Activated CD8-positive, alpha-beta memory T cell treated with anti-CD3 and anti-CD28 coated beads for 24 hours (primary cell): ENCODE measurements around the gene MAML1.
"Not testable (repeated sequence)": the region's sequence is repeated elsewhere in the genome, so short reads cannot be mapped to it uniquely, and the experiment has no call there.

ENCODE experiments used
- DNase-seq: peaks from one replicate; pipeline ENCODE4 v3.0.0-alpha.2; 2020

The MAML1 gene

GRCh38 chr5:179732412-179732917 is at the start of gene MAML1:
TSS of gene MAML1 (plus strand) at chr5:179732822. CDS start at chr5:179733113, 291 bp downstream.
- peak; percentile 99 for DNase-seq

- DNase-seq: not testable (repeated sequence)
Measured at GRCh38 chr5:179689212-179689611, 43.4 kb upstream of the MAML1 start.

- DNase-seq: no peak
Measured at GRCh38 chr5:179694561-179694960, 38.1 kb upstream of the MAML1 start.

- no peak for DNase-seq
Measured at GRCh38 chr5:179696603-179697002, 36.0 kb upstream of the MAML1 start.

GRCh38 chr5:179697108-179697507 is 35.5 kb upstream of the MAML1 start:
- DNase-seq: no peak

- not testable (repeated sequence) for DNase-seq
Measured at GRCh38 chr5:179697543-179697942, 35.1 kb upstream of the MAML1 start.

GRCh38 chr5:179697993-179698934 is 34.4 kb upstream of the MAML1 start:
- DNase-seq: peak; percentile 98

GRCh38 chr5:179698935-179699615 is 33.5 kb upstream of the MAML1 start, which contains the start of gene CANX:
TSS of gene CANX (plus strand) at chr5:179698967. CDS start at chr5:179705682, 6,715 bp downstream.
- no peak for DNase-seq

GRCh38 chr5:179699616-179700237 is 32.9 kb upstream of the MAML1 start:
- DNase-seq: peak; percentile 73

- no peak for DNase-seq
Measured at GRCh38 chr5:179700401-179700918, 32.2 kb upstream of the MAML1 start.

- no peak for DNase-seq
Measured at GRCh38 chr5:179716286-179716685, 16.3 kb upstream of the MAML1 start.

- no peak for DNase-seq
Measured at GRCh38 chr5:179720222-179720621, 12.4 kb upstream of the MAML1 start.

GRCh38 chr5:179724163-179724562 is 8.5 kb upstream of the MAML1 start:
- DNase-seq: no peak

GRCh38 chr5:179727106-179727505 is 5.5 kb upstream of the MAML1 start:
- no peak for DNase-seq

GRCh38 chr5:179729303-179729702 is 3.3 kb upstream of the MAML1 start:
- no peak for DNase-seq

- no peak for DNase-seq
Measured at GRCh38 chr5:179729727-179730126, 2.9 kb upstream of the MAML1 start.

GRCh38 chr5:179730356-179730755 is 2.3 kb upstream of the MAML1 start:
- no peak for DNase-seq

GRCh38 chr5:179730852-179731251 is 1.8 kb upstream of the MAML1 start:
- DNase-seq: no peak

GRCh38 chr5:179731791-179732411 is 721 bp upstream of the MAML1 start:
- peak; percentile 67 for DNase-seq

- no peak for DNase-seq
Measured at GRCh38 chr5:179732918-179733771, 523 bp downstream of the MAML1 start.

GRCh38 chr5:179733772-179734126 is 1.1 kb downstream of the MAML1 start:
- no peak for DNase-seq
